CD14-positive monocyte (primary cell): Measurements from ENCODE around the gene SH3BP5. TPM values are rescaled to one million over a fixed set of nuclear protein-coding genes. Genes with fewer than 3 reads are reported as not detected.

Experiments
- DNase-seq, 3 donors: peaks; one replicate each; pipeline ENCODE4 v3.0.0-alpha.2; 2011 to 2022
- H2AFZ ChIP-seq: 2 replicates; pipeline ENCODE4 v1.6.0; 2012; ENCODE audit warnings: mild to moderate bottlenecking, low read depth, low read length, inconsistent platforms; ENCODE audit not compliant: insufficient read depth, poor library complexity, severe bottlenecking
- H3K27ac ChIP-seq, 2 donors: 1 replicate in 1 of 2; 2 replicates in 1 of 2; pipeline ENCODE4 v1.5.1; 2012 to 2013; ENCODE audit warnings: low read length in 2 of 2, control low read depth in 1 of 2, inconsistent platforms in 1 of 2, low read depth in 1 of 2, mild to moderate bottlenecking in 1 of 2
- H3K27me3 ChIP-seq, 2 donors: one replicate each; pipeline versions ENCODE4 v1.6.0 to v1.6.1; 2011 to 2013; ENCODE audit warnings: low read length in 2 of 2; ENCODE audit not compliant: control insufficient read depth in 2 of 2, insufficient read depth in 2 of 2
- H3K36me3 ChIP-seq, 2 donors: replicated peaks in 1 of 2; 1 replicate in 1 of 2; 2 replicates in 1 of 2; pipeline versions ENCODE4 v1.5.1 to v1.6.1; 2012 to 2013; ENCODE audit warnings: low read length in 2 of 2, control low read depth in 1 of 2, inconsistent platforms in 1 of 2, mild to moderate bottlenecking in 1 of 2; ENCODE audit not compliant: insufficient read depth in 2 of 2, control insufficient read depth in 1 of 2
- H3K4me1 ChIP-seq, 2 donors: 1 replicate in 1 of 2; 2 replicates in 1 of 2; pipeline versions ENCODE4 v1.5.1 to v1.6.1; 2012 to 2013; ENCODE audit warnings: low read length in 2 of 2, control low read depth in 1 of 2, inconsistent platforms in 1 of 2, mild to moderate bottlenecking in 1 of 2, moderate library complexity in 1 of 2; ENCODE audit not compliant: insufficient read depth in 2 of 2, control insufficient read depth in 1 of 2
- H3K4me2 ChIP-seq: replicated peaks from 2 replicates; pipeline ENCODE3; 2012; ENCODE audit warnings: low read length, moderate library complexity, mild to moderate bottlenecking; ENCODE audit not compliant: poor library complexity, severe bottlenecking; ENCODE audit errors: extremely low read depth
- H3K4me3 ChIP-seq, 3 experiments: fragments of 200-600 bp in 1 of 3; sonication (generic) in 1 of 3; replicated peaks in 1 of 3; 1 replicate in 2 of 3; 2 replicates in 1 of 3; pipeline ENCODE4 v1.5.1; 2011 to 2013; ENCODE audit warnings: low read length in 3 of 3, mild to moderate bottlenecking in 3 of 3, control low read depth in 2 of 3, low read depth in 2 of 3, inconsistent platforms in 1 of 3, moderate library complexity in 1 of 3
- H3K79me2 ChIP-seq: 2 replicates; pipeline ENCODE4 v1.6.0; 2012; ENCODE audit warnings: mild to moderate bottlenecking, control low read depth, inconsistent platforms, low read length, moderate library complexity; ENCODE audit not compliant: insufficient read depth
- H3K9ac ChIP-seq: 2 replicates; pipeline ENCODE4 v1.6.0; 2017; ENCODE audit warnings: low read length, mild to moderate bottlenecking; ENCODE audit not compliant: insufficient read depth, poor library complexity, severe bottlenecking
- H3K9me3 ChIP-seq, 2 donors: replicated peaks in 1 of 2; 1 replicate in 1 of 2; 2 replicates in 1 of 2; pipeline versions ENCODE4 v1.5.1 to v1.6.1; 2012 to 2013; ENCODE audit warnings: low read length in 2 of 2, control low read depth in 1 of 2; ENCODE audit not compliant: control insufficient read depth in 1 of 2, insufficient read depth in 1 of 2
- H4K20me1 ChIP-seq: 2 replicates; pipeline ENCODE4 v1.6.0; 2012; ENCODE audit warnings: mild to moderate bottlenecking, low read length, control low read depth, moderate library complexity; ENCODE audit not compliant: insufficient read depth
- H3K27ac Mint-ChIP-seq, 7 donors: one replicate each; pipeline ENCODE4 v1.8.0; 2020; ENCODE audit warnings: mild to moderate bottlenecking in 7 of 7, mixed read lengths in 7 of 7, moderate library complexity in 6 of 7, inconsistent platforms in 2 of 7
- H3K27me3 Mint-ChIP-seq, 3 donors: one replicate each; pipeline ENCODE4 v1.8.0; 2021 to 2022; ENCODE audit warnings: low read depth in 3 of 3, mild to moderate bottlenecking in 3 of 3, mixed read lengths in 3 of 3, moderate library complexity in 3 of 3, inconsistent platforms in 1 of 3
- H3K36me3 Mint-ChIP-seq, 2 donors: one replicate each; pipeline ENCODE4 v1.8.0; 2020; ENCODE audit warnings: mixed read lengths in 2 of 2, inconsistent platforms in 1 of 2, mild to moderate bottlenecking in 1 of 2
- H3K4me1 Mint-ChIP-seq: one replicate; pipeline ENCODE4 v1.8.0; 2020; ENCODE audit warnings: mild to moderate bottlenecking, mixed read lengths
- H3K4me3 Mint-ChIP-seq, 2 donors: one replicate each; pipeline ENCODE4 v1.8.0; 2020; ENCODE audit warnings: mild to moderate bottlenecking in 2 of 2, mixed read lengths in 2 of 2, moderate library complexity in 1 of 2
- H3K9me3 Mint-ChIP-seq, 7 donors: one replicate each; pipeline ENCODE4 v1.8.0; 2020 to 2022; ENCODE audit warnings: mixed read lengths in 7 of 7, mild to moderate bottlenecking in 6 of 7, moderate library complexity in 6 of 7, inconsistent platforms in 2 of 7
- CTCF ChIP-seq: fragments of 200-600 bp; IDR thresholded peaks from one replicate; pipeline ENCODE4 v1.8.0; 2022; ENCODE audit warnings: antibody characterized with exemption, mild to moderate bottlenecking
- WGBS: methylation state at CpG from one replicate; pipeline ENCODE4 v1.1.5; 2013; ENCODE audit warnings: missing lambda C conversion rate; ENCODE audit not compliant: insufficient coverage; 5-methylcytosine and 5-hydroxymethylcytosine counted together
- intact Hi-C, 2 donors: fragments of 100-400 bp; cut with micrococcal nuclease; formaldehyde crosslinking; loops; one replicate each; pipeline versions ENCODE4 v1.15.0 to v1.15.1; 2023
- polyA plus RNA-seq, 3 donors: library from polyadenylated mRNA; depleted of rRNA in 1 of 3; unstranded in 2 of 3; stranded (reverse) in 1 of 3; fragments of 300-500 nt in 2 of 3; fragments of >200 nt in 1 of 3; fragmentation: Illumina TruSeq in 2 of 3; gene quantifications; 1 replicate in 2 of 3; 2 replicates in 1 of 3; pipeline ENCODE4 v1.2.3, GENCODE V29; 2012 to 2021

SH3BP5 gene
- polyA plus RNA-seq, 3 donors: 10.7 to 29.6 (median 22.8) TPM

DNA sequence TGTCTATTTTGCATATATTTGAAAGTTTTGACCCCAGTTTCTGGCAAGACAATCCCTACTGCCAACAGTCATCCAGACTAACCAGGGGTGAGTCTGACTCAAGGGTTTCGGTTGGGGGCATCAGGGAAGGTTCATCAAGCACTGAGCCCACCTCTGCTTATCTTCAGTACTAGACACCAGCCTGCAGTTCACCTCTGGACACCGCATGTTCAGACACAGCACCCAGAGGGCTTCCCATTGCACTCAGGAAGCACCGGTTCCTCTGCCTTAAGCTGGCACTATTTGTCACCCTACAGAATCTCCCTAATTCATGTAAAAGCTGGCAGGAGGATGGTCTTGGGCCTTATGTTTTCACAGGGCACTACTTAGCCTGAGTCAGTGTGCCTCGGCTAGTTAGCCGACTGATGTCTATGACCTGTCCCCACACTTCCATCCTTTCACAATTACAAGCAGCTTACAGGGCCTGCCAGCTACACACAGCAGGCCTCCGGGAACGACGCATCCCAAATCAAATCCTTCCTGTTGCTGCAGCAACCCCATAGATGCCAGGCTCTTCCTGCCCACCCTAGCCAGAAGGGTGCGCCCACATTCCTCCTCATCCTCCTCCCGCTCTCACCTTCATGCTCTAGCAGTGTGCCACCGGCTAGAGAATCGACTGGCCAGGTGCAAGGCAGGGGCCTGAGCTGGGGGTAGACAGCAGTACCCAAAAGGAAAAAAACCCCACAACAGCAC, 52.5 kb downstream of the SH3BP5 start:
- Histone ChIP-seq H2AFZ (no peak overlapping the region), H3K36me3 (no peaks in the 10 kb centered on the region), H3K4me2 (no peak overlapping the region), H4K20me1 (no peaks in the 10 kb centered on the region), H3K9ac (no peak overlapping the region), H3K4me1 (peaks cover 18 to 26% of the 10 kb centered on the region in 2 donors), H3K4me3 (no peak overlapping the region), H3K79me2 (peaks cover 22% of the 10 kb centered on the region), H3K27ac (no peak overlapping the region), H3K9me3 (no peaks in the 10 kb centered on the region), H3K27me3 (no peaks in the 10 kb centered on the region)
- peak in 1 of 3 donors; percentile 64 for DNase-seq
- intact Hi-C loops: no loop called here
- Mint-ChIP-seq H3K36me3 (peaks cover 69 to 70% of the 10 kb centered on the region in 2 donors), H3K27me3 (peaks cover 0 to 6% (median 4%) of the 10 kb centered on the region in 3 donors), H3K4me3 (peak overlapping the region in 1 of 2 donors; percentile 32), H3K9me3 (peaks cover 0 to 2% (median 0%) of the 10 kb centered on the region in 7 donors), H3K27ac (peak overlapping the region in 1 of 7 donors; percentile 51), H3K4me1 (peaks cover 35% of the 10 kb centered on the region)
- WGBS: 93% methylated on average over 10 of the region's 12 CpGs
- TF ChIP-seq CTCF: no peak

DNA sequence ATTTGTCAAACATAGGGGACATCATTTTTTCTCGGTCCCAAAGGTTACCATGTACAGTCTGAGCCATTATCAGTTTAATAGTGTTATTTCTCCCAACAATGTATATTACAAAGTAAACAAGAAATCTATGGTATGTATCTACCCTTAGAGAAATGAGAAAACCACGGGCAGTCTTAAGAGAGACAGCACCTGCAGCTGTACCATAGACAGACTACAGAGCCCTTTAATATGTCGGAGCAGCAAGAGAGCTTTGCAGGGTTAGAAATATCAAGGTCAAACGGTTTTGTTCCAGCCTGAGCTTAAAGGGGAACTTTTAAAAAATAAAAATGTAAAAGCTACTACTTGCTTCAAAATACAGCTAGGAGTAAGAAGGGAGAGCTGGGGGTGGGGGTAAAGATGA, 53.2 kb downstream of the SH3BP5 start:
- peaks cover 36% of the 10 kb centered on the region for H3K4me1 Mint-ChIP-seq
- H3K27ac Mint-ChIP-seq: peak overlapping the region in 2 of 7 donors; percentile 40 to 57
- Histone ChIP-seq H3K27me3 (no peaks in the 10 kb centered on the region), H4K20me1 (no peaks in the 10 kb centered on the region), H3K79me2 (peaks cover 16% of the 10 kb centered on the region), H3K9me3 (no peaks in the 10 kb centered on the region), H3K4me1 (peaks cover 24 to 30% of the 10 kb centered on the region in 2 donors), H3K4me3 (no peak overlapping the region), H3K4me2 (no peak overlapping the region), H3K9ac (no peak overlapping the region), H2AFZ (no peak overlapping the region), H3K27ac (no peak overlapping the region), H3K36me3 (no peaks in the 10 kb centered on the region)
- peaks cover 68 to 72% of the 10 kb centered on the region in 2 donors for H3K36me3 Mint-ChIP-seq
- H3K4me3 Mint-ChIP-seq: no peak overlapping the region
- no peak for TF ChIP-seq CTCF
- peaks cover 0 to 5% (median 0%) of the 10 kb centered on the region in 7 donors for H3K9me3 Mint-ChIP-seq
- peaks cover 0 to 6% (median 4%) of the 10 kb centered on the region in 3 donors for H3K27me3 Mint-ChIP-seq
- intact Hi-C loops: no loop called here
- no CpG with 5 or more reads among the region's 4 CpGs for WGBS
- DNase-seq: no peak
